Tibial nerve (tissue), 4 donors: ENCODE measurements around the gene WEE2. TPM values are rescaled to one million over a fixed set of nuclear protein-coding genes. Genes with fewer than 3 reads are reported as not detected.

Experiments used
- DNase-seq, 2 donors: peaks; one replicate each; pipeline ENCODE4 v3.0.0-alpha.2; 2019; ENCODE audit warnings: low spot score in 2 of 2
- H3K27ac ChIP-seq, 4 donors: fragments of 200-600 bp; sonication (generic) in 3 of 4; one replicate each; pipeline ENCODE4 v1.5.1; 2017 to 2019; ENCODE audit warnings: mild to moderate bottlenecking in 1 of 4
- H3K27me3 ChIP-seq, 2 donors: fragments of 200-600 bp; sonication (generic) in 1 of 2; one replicate each; pipeline versions ENCODE4 v1.5.1 to v1.6.0; 2017 to 2019
- H3K36me3 ChIP-seq, 3 donors: fragments of 200-600 bp; sonication (generic); one replicate each; pipeline ENCODE4 v1.5.1; 2018 to 2019
- H3K4me1 ChIP-seq, 4 donors: fragments of 200-600 bp; sonication (generic) in 3 of 4; one replicate each; pipeline ENCODE4 v1.5.1; 2017 to 2019
- H3K4me3 ChIP-seq, 4 donors: fragments of 200-600 bp; sonication (generic) in 3 of 4; one replicate each; pipeline ENCODE4 v1.5.1; 2017 to 2019; ENCODE audit warnings: mild to moderate bottlenecking in 1 of 4, moderate library complexity in 1 of 4
- H3K9me3 ChIP-seq, 4 donors: fragments of 200-600 bp; sonication (generic) in 3 of 4; one replicate each; pipeline ENCODE4 v1.5.1; 2017 to 2019
- EP300 ChIP-seq, 2 donors: sonication (generic); formaldehyde crosslinking; IDR thresholded peaks; one replicate each; pipeline ENCODE4 v1.6.1; 2017; ENCODE audit warnings: antibody characterized with exemption in 2 of 2, mild to moderate bottlenecking in 1 of 2
- POLR2A ChIP-seq, 2 donors: fragments of 450-650 bp; IDR thresholded peaks; one replicate each; pipeline ENCODE4 v1.6.1; 2017; ENCODE audit warnings: antibody characterized with exemption in 2 of 2, mild to moderate bottlenecking in 2 of 2, moderate library complexity in 2 of 2
- WGBS, 2 donors: methylation state at CpG; one replicate each; pipeline ENCODE4 v1.1.5; 2018; 5-methylcytosine and 5-hydroxymethylcytosine counted together
- total RNA-seq, 4 donors: library from RNA; depleted of rRNA; stranded (reverse); fragments of >200 nt; gene quantifications; one replicate each; pipeline ENCODE4 v1.1.0, GENCODE V29; 2016
- TF ChIP-seq, protein P1 (sequence below), 5 experiments: fragments of 200-600 bp in 3 of 5; fragments of 450-650 bp in 2 of 5; sonication (generic) in 3 of 5; IDR thresholded peaks; one replicate each; pipeline ENCODE4 v1.5.1; 2016 to 2019; ENCODE audit warnings: antibody characterized with exemption in 5 of 5, mild to moderate bottlenecking in 3 of 5, moderate library complexity in 2 of 5

Gene WEE2
- total RNA-seq, 4 donors from 2014 or later: not detected

DNA sequence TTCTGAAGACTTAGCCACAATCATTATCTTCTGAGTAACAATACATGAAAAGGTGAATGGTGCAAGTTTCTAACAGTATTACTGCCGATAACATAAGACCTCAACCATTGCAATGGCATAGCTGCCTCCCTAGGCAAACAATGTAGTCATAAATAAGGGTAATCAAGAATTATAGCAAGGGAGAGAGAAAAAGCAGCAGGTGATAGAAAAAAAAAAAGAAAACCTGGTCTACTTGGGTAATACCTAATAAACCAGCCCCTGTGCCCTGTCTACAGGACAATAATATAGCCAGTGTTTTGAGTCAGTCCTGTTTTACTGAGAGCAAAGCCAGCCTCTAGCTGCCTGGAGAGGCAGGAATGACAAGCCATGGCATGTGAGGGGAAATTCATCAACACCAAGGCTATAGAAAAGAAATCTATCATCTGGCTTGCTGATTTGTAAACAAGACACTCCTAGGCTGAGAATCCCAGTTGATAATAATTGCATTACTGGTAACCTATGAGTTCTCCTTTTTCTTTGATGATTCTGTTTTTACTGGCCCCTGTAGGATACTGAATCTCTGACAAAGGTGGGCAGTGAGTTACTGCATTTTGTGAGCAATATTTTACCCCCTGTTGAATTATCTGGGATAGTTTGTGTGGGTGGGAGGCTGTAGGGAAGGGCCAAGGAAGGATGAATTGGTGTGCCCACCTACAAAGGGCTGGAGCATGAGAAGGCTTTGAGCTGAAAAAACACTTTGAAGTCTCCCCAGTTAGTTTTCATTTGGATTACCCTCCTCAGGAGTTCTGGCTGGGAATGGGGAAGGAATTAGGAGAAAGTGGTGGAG is 1.7 kb upstream of the WEE2 start:
- no peak overlapping the region for H3K27ac ChIP-seq
- TF ChIP-seq, protein P1, sequence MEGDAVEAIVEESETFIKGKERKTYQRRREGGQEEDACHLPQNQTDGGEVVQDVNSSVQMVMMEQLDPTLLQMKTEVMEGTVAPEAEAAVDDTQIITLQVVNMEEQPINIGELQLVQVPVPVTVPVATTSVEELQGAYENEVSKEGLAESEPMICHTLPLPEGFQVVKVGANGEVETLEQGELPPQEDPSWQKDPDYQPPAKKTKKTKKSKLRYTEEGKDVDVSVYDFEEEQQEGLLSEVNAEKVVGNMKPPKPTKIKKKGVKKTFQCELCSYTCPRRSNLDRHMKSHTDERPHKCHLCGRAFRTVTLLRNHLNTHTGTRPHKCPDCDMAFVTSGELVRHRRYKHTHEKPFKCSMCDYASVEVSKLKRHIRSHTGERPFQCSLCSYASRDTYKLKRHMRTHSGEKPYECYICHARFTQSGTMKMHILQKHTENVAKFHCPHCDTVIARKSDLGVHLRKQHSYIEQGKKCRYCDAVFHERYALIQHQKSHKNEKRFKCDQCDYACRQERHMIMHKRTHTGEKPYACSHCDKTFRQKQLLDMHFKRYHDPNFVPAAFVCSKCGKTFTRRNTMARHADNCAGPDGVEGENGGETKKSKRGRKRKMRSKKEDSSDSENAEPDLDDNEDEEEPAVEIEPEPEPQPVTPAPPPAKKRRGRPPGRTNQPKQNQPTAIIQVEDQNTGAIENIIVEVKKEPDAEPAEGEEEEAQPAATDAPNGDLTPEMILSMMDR (IDR thresholded peaks at IDR 0.05): no peak
- TF ChIP-seq POLR2A (IDR thresholded peaks at IDR 0.05) (no peak), EP300 (IDR thresholded peaks at IDR 0.05) (no peak)
- no peaks in the 10 kb centered on the region for H3K9me3 ChIP-seq
- DNase-seq: no peak
- WGBS, 2 donors: 87 to 88% methylated on average over 1 of the region's 1 CpG
- H3K4me3 ChIP-seq: no peak overlapping the region
- no peaks in the 10 kb centered on the region for H3K36me3 ChIP-seq
- peaks cover 0 to 11% (median 0%) of the 10 kb centered on the region in 4 donors for H3K4me1 ChIP-seq
- H3K27me3 ChIP-seq: no peaks in the 10 kb centered on the region

DNA sequence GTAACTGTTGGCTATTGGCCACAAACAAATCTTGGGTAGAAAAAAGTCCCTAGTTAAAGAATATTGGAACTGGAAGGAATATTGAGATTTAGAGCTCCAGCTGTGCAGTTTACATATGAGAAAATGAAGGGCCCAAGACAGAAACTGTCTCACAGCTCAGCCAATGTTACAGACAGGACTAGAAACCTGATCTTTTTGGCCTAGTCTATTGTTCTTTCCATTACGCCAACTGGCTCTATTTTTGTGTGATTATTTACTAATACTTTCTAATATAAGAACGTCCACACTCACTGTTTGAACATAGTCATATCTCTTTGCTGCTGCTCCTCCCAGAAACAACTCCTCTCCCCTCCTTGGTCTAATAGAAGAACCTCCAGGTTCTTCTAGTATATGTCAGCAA is 1.2 kb downstream of the WEE2 start:
- Histone ChIP-seq H3K27me3 (no peaks in the 10 kb centered on the region), H3K27ac (no peak overlapping the region), H3K36me3 (peaks cover 0 to 1% (median 0%) of the 10 kb centered on the region in 3 donors), H3K4me3 (no peak overlapping the region), H3K9me3 (no peaks in the 10 kb centered on the region), H3K4me1 (no peaks in the 10 kb centered on the region)
- no peak for DNase-seq
- 81 to 83% methylated on average over 2 of the region's 2 CpGs for WGBS, 2 donors
- TF ChIP-seq EP300 (IDR thresholded peaks at IDR 0.05): no peak
- TF ChIP-seq POLR2A (IDR thresholded peaks at IDR 0.05): no peak
- TF ChIP-seq, protein P1 (IDR thresholded peaks at IDR 0.05): no peak

DNA sequence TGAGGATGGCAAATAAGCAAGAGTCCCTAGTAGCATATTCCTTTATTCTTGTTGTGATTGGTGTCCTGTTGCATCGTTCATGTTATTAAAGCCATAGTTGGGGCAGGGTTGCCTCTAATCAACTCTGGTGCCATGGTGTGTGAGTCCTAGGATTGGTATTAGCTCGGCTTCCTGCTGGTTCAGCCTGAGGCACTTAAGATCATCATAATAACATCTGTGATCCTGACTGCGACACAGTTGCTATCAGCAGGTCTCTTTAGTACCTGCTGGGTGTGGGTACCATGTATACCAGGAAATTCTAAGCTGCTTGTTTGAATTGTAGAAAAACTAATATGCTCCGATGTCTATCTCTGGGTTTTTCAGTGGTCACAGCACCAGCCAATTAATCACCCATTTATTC is 1.6 kb downstream of the WEE2 start:
- TF ChIP-seq EP300 (IDR thresholded peaks at IDR 0.05) (no peak), POLR2A (IDR thresholded peaks at IDR 0.05) (no peak)
- TF ChIP-seq, protein P1 (IDR thresholded peaks at IDR 0.05): no peak

DNA sequence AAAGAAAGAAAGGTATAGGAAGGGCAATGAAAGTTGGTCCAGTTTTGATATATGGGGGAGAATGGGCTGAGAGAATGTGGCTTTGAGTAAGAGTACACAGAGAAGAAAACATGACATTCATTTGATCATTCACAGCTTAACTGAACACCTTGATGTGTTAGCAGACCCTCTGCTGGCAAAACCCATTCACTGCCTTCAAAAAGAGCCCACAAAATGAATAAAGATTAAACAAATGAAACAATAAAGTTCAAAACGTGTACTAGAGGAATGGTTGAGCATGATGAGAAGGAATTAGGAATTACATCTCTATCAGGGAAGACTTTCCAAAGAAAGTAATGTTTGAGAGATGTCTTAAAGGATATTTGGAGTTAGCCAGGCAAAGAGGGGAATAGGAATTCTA is 2.1 kb downstream of the WEE2 start:
- no peak overlapping the region for H3K27ac ChIP-seq
- WGBS, 2 donors: 20 to 36% methylated on average over 1 of the region's 1 CpG
- DNase-seq: no peak
- no peaks in the 10 kb centered on the region for H3K9me3 ChIP-seq
- peaks cover 0 to 6% (median 0%) of the 10 kb centered on the region in 3 donors for H3K36me3 ChIP-seq
- no peaks in the 10 kb centered on the region for H3K4me1 ChIP-seq
- TF ChIP-seq, protein P1 (IDR thresholded peaks at IDR 0.05): no peak
- no peak for TF ChIP-seq POLR2A (IDR thresholded peaks at IDR 0.05)
- TF ChIP-seq EP300 (IDR thresholded peaks at IDR 0.05): no peak
- no peaks in the 10 kb centered on the region for H3K27me3 ChIP-seq
- no peak overlapping the region for H3K4me3 ChIP-seq

More for the DNA sequence above, 1.6 kb downstream of the WEE2 start:
- DNase-seq: no peak
- peaks cover 0 to 6% (median 0%) of the 10 kb centered on the region in 3 donors for H3K36me3 ChIP-seq
- no peak overlapping the region for H3K27ac ChIP-seq
- H3K27me3 ChIP-seq: no peaks in the 10 kb centered on the region
- H3K4me3 ChIP-seq: no peak overlapping the region
- H3K9me3 ChIP-seq: no peaks in the 10 kb centered on the region
- H3K4me1 ChIP-seq: no peaks in the 10 kb centered on the region
- whole genome bisulfite sequencing, 2 donors: 92 to 93% methylated on average over 4 of the region's 4 CpGs

DNA sequence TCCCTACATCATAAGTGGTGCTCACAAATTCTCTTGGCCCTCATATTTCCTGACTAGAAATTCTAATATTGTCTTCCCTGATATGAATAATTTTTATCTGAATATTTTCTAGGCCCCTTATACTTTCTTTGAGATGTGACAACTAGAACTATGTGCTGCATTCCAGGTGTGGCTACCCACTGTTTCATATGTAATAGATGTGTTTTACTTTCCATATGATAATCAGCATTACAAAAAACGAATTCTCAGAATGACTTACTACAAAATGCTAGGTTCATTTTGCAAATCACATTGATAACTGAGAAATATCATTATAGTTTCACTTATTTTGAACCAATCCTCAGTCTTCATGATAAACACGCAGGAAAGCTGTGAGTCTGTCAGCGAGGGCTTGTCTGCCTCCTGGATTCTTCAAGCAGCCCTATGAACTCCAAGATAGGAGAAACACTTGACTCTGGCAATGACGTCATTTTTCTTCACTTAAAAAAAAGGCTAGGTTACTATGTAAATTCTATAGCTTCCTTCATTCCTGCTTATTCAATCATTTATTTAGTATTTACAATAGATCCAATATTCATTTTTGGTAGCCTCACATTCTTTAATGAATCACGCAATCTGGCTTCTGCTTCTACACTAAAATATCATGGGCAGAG is 4.6 kb downstream of the WEE2 start:
- no peak for DNase-seq
- Histone ChIP-seq H3K9me3 (no peaks in the 10 kb centered on the region), H3K36me3 (peaks cover 0 to 6% (median 0%) of the 10 kb centered on the region in 3 donors), H3K4me1 (no peaks in the 10 kb centered on the region), H3K27ac (no peak overlapping the region), H3K27me3 (no peaks in the 10 kb centered on the region), H3K4me3 (no peak overlapping the region)
- WGBS, 2 donors: 83 to 84% methylated on average over 5 of the region's 5 CpGs
- TF ChIP-seq EP300 (IDR thresholded peaks at IDR 0.05) (no peak), POLR2A (IDR thresholded peaks at IDR 0.05) (no peak)
- TF ChIP-seq, protein P1 (IDR thresholded peaks at IDR 0.05): no peak
